Glutamatergic neuron (in vitro differentiated cells): ENCODE results near the gene MGA. TPM values are rescaled to one million over a fixed set of nuclear protein-coding genes. Genes with fewer than 3 reads are reported as not detected.

Source experiments
- DNase-seq: peaks from one replicate; pipeline ENCODE4 v3.0.0; 2022
- H3K27ac Mint-ChIP-seq: one replicate; pipeline ENCODE4 v1.8.0; 2020; ENCODE audit warnings: mild to moderate bottlenecking, mixed read lengths, inconsistent platforms; ENCODE audit not compliant: unreplicated experiment
- H3K27me3 Mint-ChIP-seq: one replicate; pipeline ENCODE4 v1.8.0; 2020; ENCODE audit warnings: mild to moderate bottlenecking, moderate library complexity, mixed read lengths, inconsistent platforms; ENCODE audit not compliant: unreplicated experiment
- H3K36me3 Mint-ChIP-seq: one replicate; pipeline ENCODE4 v1.8.0; 2020; ENCODE audit warnings: mild to moderate bottlenecking, mixed read lengths, inconsistent platforms; ENCODE audit not compliant: unreplicated experiment
- H3K4me1 Mint-ChIP-seq: one replicate; pipeline ENCODE4 v1.8.0; 2020; ENCODE audit warnings: mild to moderate bottlenecking, low read depth, mixed read lengths, inconsistent platforms; ENCODE audit not compliant: unreplicated experiment
- H3K4me3 Mint-ChIP-seq: one replicate; pipeline ENCODE4 v1.8.0; 2020; ENCODE audit warnings: mild to moderate bottlenecking, mixed read lengths, inconsistent platforms; ENCODE audit not compliant: unreplicated experiment
- H3K9me3 Mint-ChIP-seq: one replicate; pipeline ENCODE4 v1.8.0; 2020; ENCODE audit warnings: mild to moderate bottlenecking, moderate library complexity, mixed read lengths, inconsistent platforms; ENCODE audit not compliant: unreplicated experiment
- total RNA-seq: library from RNA; stranded (reverse); fragmentation: NEBNext Ultra II Directional; extraction: Animal tissue kit (Norgen Biotek cat#: 25700); gene quantifications from one replicate; pipeline ENCODE4 v1.2.1, GENCODE V29; 2021; ENCODE audit not compliant: unreplicated experiment
- TF ChIP-seq, protein P1 (sequence below): fragments of 200-600 bp; sonication (generic); IDR thresholded peaks from one replicate; pipeline ENCODE4 v1.5.0; 2021; ENCODE audit not compliant: partially characterized antibody, unreplicated experiment

The MGA gene
- total RNA-seq, 1 donor from 2014 or later, result 68.9 TPM

DNA sequence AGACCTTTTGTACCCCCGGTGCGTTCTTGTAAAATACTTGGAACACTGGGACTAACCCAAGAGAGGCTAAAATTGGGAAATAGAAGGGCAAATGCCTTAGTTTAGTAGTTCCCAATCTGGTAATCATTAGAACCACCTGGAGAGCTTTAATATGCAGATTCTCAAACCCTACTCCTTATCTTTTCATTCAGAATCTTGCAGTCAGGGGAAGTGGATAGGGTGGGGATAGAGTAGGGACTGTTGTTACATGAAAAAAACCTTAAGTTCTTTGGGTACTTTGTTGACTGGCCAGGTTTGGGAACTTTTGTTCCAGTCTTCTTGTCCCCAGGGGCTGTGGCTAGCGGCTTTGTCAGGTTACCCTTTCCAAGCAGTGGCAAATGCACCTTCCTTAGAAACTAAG lies 130.0 kb downstream of the MGA start:
- H3K4me3 Mint-ChIP-seq, result peak overlapping the region; percentile 18
- no peaks in the 10 kb centered on the region for H3K36me3 Mint-ChIP-seq
- no peak overlapping the region for H3K27ac Mint-ChIP-seq
- H3K9me3 Mint-ChIP-seq, result peaks cover 2% of the 10 kb centered on the region
- TF ChIP-seq, protein P1, sequence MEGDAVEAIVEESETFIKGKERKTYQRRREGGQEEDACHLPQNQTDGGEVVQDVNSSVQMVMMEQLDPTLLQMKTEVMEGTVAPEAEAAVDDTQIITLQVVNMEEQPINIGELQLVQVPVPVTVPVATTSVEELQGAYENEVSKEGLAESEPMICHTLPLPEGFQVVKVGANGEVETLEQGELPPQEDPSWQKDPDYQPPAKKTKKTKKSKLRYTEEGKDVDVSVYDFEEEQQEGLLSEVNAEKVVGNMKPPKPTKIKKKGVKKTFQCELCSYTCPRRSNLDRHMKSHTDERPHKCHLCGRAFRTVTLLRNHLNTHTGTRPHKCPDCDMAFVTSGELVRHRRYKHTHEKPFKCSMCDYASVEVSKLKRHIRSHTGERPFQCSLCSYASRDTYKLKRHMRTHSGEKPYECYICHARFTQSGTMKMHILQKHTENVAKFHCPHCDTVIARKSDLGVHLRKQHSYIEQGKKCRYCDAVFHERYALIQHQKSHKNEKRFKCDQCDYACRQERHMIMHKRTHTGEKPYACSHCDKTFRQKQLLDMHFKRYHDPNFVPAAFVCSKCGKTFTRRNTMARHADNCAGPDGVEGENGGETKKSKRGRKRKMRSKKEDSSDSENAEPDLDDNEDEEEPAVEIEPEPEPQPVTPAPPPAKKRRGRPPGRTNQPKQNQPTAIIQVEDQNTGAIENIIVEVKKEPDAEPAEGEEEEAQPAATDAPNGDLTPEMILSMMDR, result no peak
- no peak for DNase-seq
- H3K4me1 Mint-ChIP-seq, result peaks cover 33% of the 10 kb centered on the region
- H3K27me3 Mint-ChIP-seq, result peaks cover under 1% of the 10 kb centered on the region

DNA sequence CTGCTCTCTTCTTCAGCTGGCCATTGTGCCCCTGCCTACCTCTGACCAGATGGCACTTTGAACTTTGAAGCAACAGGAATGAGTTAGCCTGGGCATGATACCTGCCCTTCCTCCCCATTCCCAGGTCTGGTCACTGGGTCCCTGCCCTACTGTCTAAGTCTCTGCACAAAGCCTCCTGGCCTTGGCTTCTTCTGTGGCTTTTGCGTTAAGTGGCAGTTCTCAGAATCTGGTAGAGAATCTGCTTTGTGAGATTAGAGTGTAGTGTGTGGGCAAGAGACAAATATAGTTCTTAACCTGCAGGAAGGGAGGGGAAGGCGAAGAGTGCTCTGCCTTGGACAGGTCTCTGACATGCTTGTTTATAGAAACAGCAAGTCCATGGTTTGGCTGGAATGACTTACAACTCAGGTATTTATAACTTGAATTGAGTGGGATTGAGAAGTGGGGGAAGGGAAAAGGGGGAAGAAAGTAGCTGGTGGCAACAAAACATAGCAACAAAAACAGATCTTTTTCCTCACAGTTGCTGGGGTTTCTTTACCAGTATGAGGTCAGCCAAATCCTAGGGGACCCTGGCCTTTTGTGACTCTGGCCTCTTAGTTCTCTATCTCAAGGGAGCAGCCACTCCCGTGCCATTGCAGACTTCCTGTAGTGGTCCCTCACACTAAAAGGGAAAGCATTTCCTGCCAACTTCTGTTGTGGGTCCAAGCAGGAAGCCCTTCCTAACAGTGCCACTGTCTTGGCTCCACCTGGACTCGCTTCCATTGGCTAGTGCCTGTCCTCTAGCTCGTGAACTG lies 130.7 kb downstream of the MGA start:
- H3K36me3 Mint-ChIP-seq, result no peaks in the 10 kb centered on the region
- H3K4me1 Mint-ChIP-seq, result peaks cover 33% of the 10 kb centered on the region
- no peak for DNase-seq
- TF ChIP-seq, protein P1, result no peak
- no peak overlapping the region for H3K4me3 Mint-ChIP-seq
- no peak overlapping the region for H3K27ac Mint-ChIP-seq
- H3K27me3 Mint-ChIP-seq, result peaks cover 2% of the 10 kb centered on the region
- H3K9me3 Mint-ChIP-seq, result peaks cover 2% of the 10 kb centered on the region

GRCh38 chr15:41791547-41791937 lies 131.3 kb downstream of the MGA start:
- Mint-ChIP-seq H3K4me1 (peaks cover 33% of the 10 kb centered on the region), H3K27me3 (peaks cover 2% of the 10 kb centered on the region), H3K36me3 (no peaks in the 10 kb centered on the region), H3K4me3 (peak overlapping the region; percentile 13), H3K9me3 (peaks cover 2% of the 10 kb centered on the region), H3K27ac (peak overlapping the region; percentile 46)
- TF ChIP-seq, protein P1, result no peak
- DNase-seq, result no peak

DNA sequence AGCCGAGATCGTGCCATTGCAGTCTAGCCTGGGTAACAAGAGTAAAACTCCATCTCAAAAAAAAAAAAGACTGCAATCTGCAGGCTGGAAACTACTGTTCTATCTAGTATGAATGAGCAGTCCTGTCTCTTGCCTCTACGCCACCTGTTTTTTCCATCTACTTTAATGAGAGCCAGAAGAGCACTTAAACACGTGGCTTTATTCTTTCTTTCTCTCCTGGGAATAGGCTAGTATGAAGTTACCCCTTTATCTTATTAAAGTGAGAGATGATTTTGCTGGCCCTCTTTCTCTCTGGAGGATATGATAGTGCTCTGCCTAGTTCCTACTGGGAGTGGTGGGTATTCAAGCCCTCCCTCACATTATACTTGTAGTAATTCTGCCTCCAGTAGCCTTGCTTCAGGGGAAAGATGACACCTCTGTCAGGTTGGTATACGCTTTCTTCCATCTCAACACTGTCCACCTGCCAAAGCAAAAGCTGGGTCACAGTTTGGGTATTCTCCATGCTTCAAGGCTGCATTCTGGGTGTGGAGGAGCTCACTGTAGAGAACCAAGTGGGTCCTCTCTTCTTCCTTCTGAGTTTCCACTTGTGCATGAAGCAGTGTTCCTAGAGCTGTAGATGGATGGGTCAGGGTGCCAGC lies 131.9 kb downstream of the MGA start:
- H3K36me3 Mint-ChIP-seq, result no peaks in the 10 kb centered on the region
- peak overlapping the region; percentile 13 for H3K4me3 Mint-ChIP-seq
- DNase-seq, result no peak
- peaks cover 2% of the 10 kb centered on the region for H3K27me3 Mint-ChIP-seq
- H3K4me1 Mint-ChIP-seq, result peaks cover 36% of the 10 kb centered on the region
- H3K27ac Mint-ChIP-seq, result peak overlapping the region; percentile 46
- peaks cover 2% of the 10 kb centered on the region for H3K9me3 Mint-ChIP-seq
- TF ChIP-seq, protein P1, result no peak

- H3K4me1 Mint-ChIP-seq, result peaks cover 29% of the 10 kb centered on the region
- DNase-seq, result no peak
- peaks cover 2% of the 10 kb centered on the region for H3K27me3 Mint-ChIP-seq
- H3K4me3 Mint-ChIP-seq, result no peak overlapping the region
- H3K36me3 Mint-ChIP-seq, result no peaks in the 10 kb centered on the region
- H3K9me3 Mint-ChIP-seq, result no peaks in the 10 kb centered on the region
- TF ChIP-seq, protein P1, result no peak
- no peak overlapping the region for H3K27ac Mint-ChIP-seq
These were observed 133.9 kb downstream of the MGA start for GRCh38 chr15:41794081-41794480.
